NCI-H1694 treated with DMSO at 0.1 percent for 48 hours (cell line): ENCODE data around the gene INPP5A.
"Not testable (repeated sequence)": the region's sequence is repeated elsewhere in the genome, so short reads cannot be mapped to it uniquely, and the experiment has no call there.

Source experiments
- DNase-seq: peaks from one replicate; lab custom pipeline; 2025; lab: John Stamatoyannopoulos, UW

The INPP5A gene

GRCh38 chr10:132743196-132743924 lies 205.8 kb downstream of the INPP5A start:
- not testable (repeated sequence) for DNase-seq

- no peak for DNase-seq
Measured at GRCh38 chr10:132743925-132744490, 206.4 kb downstream of the INPP5A start.

DNA sequence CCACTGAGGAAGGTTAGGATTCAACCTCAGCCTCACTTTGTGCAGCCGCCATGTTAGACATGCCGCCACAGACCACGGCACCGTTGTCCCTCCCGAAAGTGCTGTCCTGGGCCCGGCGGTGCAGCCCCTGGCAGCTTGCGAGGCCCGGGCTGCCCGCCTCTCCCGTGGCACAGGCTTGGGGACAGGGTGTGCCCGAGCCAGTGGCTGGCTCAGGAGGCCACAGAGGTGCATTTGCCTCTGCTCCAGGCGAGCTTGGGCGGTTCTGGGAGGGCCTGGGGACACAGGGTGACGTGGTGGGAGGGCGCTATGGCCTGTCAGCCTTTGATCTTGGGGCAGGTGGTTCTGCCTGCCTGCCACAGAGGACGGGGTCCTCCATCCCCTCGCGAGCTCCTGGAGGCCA lies 207.3 kb downstream of the INPP5A start:
- DNase-seq, result no peak

DNA sequence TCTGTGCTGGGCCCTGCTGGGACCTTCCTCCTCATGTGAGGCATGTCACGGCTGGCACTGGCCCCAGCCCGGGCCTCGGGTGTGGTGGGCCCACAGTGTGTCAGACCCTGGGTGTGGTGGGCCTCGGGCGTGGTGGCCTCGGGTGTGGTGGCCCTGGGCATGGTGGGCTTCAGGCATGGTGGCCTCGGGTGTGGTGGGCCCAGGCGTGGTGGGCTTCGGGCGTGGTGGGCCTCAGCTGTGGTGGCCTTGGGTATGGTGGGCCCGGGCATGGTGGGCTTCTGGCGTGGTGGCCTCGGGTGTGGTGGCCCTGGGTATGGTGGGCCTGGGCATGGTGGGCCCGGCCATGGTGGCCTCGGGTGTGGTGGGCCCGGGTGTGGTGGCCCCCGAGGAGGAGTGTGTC lies 207.9 kb downstream of the INPP5A start:
- DNase-seq, result no peak

- DNase-seq, result no peak
Measured at GRCh38 chr10:132745971-132746370, 208.4 kb downstream of the INPP5A start.

DNA sequence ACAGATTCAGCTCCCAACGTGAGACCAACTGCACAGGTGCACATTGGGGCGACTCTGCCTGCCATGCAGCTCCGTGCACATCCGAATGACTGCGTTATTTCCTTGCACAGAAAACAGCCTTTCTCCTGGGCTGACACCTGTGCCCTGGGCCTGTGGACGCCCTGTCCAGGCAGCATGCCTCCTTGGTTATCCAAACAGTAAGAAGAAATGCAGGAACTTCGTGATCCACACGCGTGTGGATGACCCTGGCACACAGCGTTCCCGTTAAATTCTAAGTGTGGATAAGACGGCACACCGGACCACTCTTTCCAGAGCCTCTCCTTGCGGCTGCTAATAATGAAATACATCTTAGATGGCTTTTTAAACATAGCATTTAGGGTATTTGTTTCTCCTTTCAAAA lies 208.8 kb downstream of the INPP5A start:
- no peak for DNase-seq

DNA sequence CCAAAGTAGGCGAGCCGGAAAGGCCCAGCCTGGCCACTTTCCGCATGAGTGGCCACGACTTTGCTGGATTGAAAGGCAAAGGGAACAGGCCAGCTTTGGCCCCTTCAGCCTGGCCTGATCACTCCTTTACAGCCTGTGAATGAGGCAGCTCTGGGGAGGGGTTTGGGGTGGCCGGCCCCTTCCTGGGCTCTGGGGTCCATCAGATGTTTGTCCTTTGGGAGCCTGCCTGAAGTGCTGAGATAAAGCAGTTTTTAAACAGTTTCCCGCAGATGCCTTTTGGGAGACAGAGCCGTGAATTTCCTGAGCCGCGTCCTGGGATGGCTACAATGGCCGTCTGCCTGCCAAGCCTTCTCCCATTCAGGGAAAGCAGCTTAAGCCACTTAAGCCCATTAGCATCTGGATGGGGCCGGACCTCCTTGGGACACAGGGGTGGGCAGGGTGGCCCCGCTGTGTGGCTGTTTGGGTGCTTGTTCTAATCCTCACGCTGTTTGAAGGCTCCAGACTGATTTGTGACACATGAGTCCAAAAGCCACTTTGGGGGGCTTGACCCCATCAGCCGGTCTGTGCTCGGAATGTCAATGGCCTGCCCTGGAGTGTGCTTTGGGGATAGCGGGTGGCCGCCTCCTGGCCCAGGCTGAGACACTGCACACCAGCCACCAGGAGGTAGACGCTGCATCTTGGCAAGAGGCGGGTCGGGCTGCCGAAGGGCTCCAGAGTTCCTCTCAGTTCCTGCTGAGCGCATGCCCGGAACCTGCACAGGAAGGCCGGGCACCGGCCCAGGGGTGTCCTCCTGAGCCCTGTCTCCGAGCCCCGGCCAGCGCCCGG lies 209.4 kb downstream of the INPP5A start:
- no peak for DNase-seq

GRCh38 chr10:132748135-132748534 lies 210.5 kb downstream of the INPP5A start:
- DNase-seq, result no peak

GRCh38 chr10:132748545-132749370 lies 211.2 kb downstream of the INPP5A start:
- no peak for DNase-seq

DNA sequence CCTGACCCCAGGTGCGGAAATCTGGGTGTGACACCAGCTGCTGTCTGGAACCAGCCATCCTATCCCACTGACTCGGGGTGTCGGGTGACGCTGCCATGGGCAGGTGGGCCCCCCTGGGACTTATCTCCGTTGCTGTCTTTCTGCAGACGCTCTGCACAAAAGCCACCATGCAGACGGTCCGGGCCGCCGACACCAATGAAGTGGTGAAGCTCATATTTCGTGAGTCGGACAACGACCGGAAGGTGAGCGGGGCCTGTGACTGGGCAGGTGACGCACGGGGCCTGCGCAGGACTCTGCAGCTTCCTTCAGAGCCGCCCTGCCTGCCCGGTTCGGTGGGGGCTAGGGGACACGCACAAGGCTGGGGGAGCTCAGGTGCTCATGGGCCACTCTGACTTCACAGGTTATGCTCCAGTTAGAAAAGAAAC lies 211.8 kb downstream of the INPP5A start:
- DNase-seq, result no peak

- DNase-seq, result no peak
Measured at GRCh38 chr10:132750936-132751335, 213.3 kb downstream of the INPP5A start.

DNA sequence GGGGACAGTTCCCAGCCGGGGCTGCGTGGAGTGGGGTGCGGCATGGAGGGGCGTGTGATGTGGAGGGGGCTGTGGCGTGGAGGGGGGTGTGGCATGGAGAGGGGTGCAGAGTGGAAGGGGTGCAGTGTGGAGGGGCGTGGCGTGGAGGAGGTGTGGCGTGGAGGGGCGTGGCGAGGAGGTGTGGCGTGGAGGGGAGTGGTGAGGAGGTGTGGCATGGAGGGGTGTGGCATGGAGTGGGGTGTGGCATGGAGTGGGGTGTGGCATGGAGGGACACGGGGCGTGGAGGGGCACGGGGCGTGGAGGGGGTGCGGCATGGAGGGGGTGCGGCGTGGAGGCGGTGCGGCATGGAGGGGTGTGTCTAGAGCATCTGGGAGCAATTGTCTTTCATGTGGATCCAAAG lies 214.8 kb downstream of the INPP5A start:
- no peak for DNase-seq

DNA sequence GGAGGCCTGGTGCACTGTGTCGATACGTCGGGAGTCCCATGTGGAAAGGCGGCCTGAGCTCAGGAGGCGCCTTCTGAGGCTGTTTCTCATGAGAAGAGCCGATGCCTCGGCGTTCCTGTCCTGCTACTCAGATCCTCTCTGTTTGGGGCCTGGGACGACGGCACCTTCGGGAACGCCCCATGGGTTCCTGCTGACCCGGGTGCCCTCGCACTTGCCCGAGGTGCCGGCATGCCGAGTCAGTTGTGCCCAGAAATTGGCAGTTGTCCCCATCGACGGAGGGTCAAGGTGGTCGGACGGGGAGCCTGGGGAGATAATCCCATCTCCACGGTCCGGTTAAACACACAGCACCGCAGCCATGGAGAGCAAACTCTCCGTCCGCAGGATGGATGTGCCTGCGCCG lies 215.4 kb downstream of the INPP5A start:
- DNase-seq, result no peak

DNA sequence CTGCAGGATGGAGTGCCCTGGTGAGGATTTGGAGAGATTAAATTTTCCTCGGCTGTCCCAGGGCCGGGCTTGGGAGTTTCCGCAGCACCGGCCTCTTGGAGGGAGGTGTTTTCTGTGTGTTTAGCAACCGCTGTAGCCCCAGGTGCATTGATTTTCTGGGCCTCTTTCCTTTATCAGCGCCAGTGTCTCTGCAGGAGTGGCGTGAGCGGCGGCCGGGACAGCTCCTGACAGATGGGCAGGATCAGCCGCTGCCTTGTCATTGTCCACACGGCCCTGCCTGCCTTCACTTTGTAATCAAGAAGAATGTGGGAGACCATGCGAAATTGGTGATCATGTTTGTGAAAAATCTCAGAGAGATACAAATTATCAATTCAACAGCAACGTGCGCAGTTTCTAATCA lies 216.0 kb downstream of the INPP5A start:
- no peak for DNase-seq

GRCh38 chr10:132754071-132754470 lies 216.5 kb downstream of the INPP5A start:
- no peak for DNase-seq

GRCh38 chr10:132755166-132755711 lies 217.7 kb downstream of the INPP5A start:
- no peak for DNase-seq

DNA sequence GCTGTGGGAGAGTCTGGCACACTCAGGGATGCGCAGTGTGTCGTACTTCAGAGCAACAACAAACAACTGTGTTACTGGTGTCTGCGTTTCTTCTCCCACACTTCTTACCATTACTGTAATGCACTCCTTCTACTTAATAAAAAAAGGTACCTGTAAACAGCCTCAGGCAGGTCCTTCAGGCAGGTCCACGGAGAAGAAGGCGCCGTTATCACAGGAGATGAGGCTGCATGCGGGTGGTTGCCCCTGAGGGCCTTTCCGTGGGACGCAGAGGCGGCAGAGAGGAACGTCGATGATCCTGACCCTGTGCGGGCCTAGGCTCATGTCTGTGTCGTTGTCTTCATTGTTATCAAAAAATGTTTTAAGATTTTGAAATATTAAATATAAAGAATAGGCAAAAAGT lies 219.0 kb downstream of the INPP5A start:
- no peak for DNase-seq

DNA sequence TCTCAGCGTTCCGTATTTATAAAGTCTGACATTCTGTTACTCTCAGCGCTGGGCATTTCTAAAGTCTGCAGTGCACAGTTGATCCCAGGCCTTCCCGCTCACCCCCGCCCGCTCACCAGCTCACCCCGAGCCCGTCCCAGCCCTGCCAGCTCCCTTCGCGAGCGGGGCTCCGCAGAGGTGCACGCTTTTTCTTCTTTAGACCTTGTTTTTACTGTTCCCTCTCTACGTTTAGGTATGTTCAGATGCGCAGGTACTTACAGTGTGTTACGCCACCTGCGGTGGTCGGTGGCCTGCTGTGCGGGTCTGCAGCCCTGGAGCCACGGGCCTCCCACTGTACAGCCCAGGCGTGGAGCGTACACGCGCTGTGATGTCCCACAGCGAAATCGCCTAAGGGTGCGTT lies 219.6 kb downstream of the INPP5A start:
- DNase-seq, result no peak

- DNase-seq, result no peak
Measured at GRCh38 chr10:132758865-132759264, 221.3 kb downstream of the INPP5A start.

GRCh38 chr10:132761395-132762060 lies 223.9 kb downstream of the INPP5A start:
- no peak for DNase-seq

DNA sequence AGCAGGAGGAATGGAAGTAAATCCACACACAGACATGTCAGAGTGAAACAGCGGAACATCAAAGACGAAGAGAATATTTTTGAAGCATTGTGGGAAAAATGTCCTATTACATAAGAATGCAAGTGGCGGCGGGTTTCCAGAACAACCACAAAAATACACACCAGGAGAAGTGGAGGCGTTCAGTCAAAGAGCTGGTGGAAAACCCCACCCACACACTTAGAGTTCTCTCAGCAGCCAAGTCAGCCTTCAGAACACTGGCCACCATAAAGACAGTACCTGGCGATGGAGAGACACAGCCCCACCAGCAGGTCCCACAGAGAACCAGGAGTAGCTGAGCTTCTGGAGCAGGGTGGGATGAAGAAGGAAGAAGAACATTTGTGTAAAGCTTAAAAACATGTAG lies 224.7 kb downstream of the INPP5A start:
- no peak for DNase-seq
